NCI-H446 treated with DMSO at 0.1 percent for 48 hours (cell line): ENCODE data around the gene RPA3.

Experiments used
- DNase-seq: peaks from one replicate; lab custom pipeline; 2025; lab: John Stamatoyannopoulos, UW

RPA3 gene

GRCh38 chr7:7732621-7733281 is 14.3 kb upstream of the RPA3 start:
- peak; percentile 69 for DNase-seq

- no peak for DNase-seq
Measured at GRCh38 chr7:7731732-7732131, 13.3 kb upstream of the RPA3 start.

GRCh38 chr7:7720750-7721621 is 2.6 kb upstream of the RPA3 start:
- DNase-seq = no peak

- DNase-seq = peak; percentile 86
Measured at GRCh38 chr7:7720193-7720592, 1.8 kb upstream of the RPA3 start.

DNA sequence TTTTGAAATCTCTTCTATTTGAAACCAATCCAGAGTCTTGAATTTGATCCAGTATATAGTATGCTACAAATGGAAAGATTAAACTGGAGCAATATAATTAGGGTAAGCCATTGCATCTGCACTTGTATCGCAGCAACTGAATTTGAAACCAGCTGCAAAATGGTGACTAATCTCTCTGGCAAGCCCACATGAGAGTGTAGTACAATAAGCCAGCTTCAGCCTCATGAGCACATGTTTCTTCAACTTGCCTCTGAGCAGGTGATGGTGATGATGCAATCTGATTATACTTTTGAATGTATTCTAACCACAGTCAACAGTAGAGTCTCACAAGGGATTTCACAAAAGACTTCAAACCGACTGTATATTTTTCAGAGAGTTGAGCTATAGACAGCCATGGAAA is 829 bp upstream of the RPA3 start:
- DNase-seq = peak; percentile 98

DNA sequence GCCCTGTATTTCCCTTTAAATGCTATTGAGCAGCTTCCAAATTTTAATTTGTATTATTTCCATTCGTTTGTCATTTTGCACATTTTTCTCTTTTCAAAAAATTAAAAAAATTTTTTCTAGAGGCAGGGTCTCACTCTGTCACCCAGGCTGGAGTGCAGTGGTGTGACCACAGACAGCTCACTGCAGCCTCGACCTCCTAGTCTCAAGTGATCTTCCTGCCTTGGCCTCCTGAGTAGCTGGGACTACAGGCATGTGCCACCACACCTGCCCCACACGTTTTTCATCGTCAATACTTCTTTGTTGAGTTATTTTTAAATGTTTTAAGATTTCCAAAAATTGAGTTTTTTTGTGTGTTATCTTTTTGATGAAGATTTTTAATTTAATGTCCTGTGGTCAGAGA is 4.7 kb downstream of the RPA3 start:
- DNase-seq = no peak

DNA sequence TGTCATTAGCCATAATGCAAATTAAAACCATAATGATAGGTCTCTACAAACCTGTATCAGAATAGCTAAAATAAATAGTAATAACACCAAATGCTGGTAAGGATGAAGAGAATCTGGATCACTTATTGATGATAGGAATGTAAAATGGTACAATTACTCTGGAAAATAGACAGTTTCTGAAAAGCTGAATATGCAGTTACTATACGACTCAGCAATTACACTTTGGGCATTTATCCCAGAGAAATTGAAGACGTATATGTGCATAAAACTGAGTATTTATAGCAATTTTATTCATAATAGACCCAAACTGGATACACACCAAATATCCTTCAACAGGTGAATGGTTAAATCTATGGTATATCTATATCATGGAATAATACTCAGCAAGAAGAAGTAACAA is 7.9 kb downstream of the RPA3 start:
- no peak for DNase-seq

GRCh38 chr7:7709291-7709690 is 9.1 kb downstream of the RPA3 start:
- DNase-seq = no peak

GRCh38 chr7:7707806-7708205 is 10.6 kb downstream of the RPA3 start:
- DNase-seq = peak; percentile 72

DNA sequence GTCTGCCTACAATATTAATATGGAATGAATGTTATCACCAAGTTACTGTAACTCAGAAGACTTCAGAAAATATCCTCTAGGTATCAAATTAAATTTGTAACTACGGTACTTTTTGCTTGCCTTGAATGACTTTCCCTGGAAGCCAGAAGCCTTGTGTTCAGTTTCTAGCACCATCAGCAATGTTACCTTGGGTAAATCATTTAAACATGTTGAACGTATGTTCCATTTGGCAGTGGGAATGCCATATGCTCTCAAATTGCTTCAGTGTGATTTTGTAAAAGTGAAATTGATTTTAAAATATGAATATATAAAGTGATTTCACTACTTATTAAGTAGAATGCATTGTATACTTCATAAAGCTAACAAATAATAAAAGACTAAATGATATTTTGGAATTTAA is 11.2 kb downstream of the RPA3 start:
- peak; percentile 59 for DNase-seq

- no peak for DNase-seq
Measured at GRCh38 chr7:7706556-7707172, 11.7 kb downstream of the RPA3 start.

GRCh38 chr7:7706101-7706511 is 12.3 kb downstream of the RPA3 start:
- no peak for DNase-seq

GRCh38 chr7:7705318-7705717 is 13.1 kb downstream of the RPA3 start:
- DNase-seq = no peak

- no peak for DNase-seq
Measured at GRCh38 chr7:7704867-7705266, 13.5 kb downstream of the RPA3 start.

DNA sequence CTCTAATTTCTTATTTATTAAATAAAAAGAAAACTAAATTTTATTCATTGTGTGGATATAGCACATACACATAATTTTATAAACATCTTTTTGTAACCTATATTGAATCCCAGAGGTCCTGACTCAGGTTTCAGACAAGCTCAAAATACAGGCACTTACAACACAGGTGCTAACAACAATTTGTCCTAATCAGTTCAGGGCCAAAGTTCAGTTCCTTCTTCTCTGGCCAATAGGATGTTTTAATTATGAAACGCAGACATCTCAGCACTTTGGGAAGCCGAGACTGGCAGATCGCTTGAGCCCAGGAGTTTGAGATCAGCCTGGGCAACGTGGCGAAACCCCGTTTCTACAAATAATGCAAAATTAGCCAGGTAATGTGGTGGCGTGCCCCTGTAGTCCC is 15.0 kb downstream of the RPA3 start:
- no peak for DNase-seq

DNA sequence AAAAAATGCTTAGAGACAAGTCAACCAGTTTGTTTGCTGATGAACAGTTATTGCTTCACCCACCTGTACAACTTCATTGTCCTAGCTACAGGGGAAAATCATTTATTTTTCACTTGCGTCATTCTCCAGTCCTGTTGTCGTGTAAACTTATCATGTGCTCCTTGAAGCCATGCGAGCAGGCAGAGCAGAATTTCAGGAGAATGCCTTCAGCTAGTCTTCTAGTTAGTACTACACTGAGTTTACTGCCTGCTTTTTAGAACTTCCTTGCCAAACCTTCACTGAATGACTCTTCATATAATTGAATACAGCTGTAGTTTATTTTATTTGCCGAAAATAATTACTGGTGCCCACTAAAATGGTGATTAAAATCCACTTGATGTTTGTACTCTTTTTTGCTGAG is 15.6 kb downstream of the RPA3 start:
- no peak for DNase-seq

DNA sequence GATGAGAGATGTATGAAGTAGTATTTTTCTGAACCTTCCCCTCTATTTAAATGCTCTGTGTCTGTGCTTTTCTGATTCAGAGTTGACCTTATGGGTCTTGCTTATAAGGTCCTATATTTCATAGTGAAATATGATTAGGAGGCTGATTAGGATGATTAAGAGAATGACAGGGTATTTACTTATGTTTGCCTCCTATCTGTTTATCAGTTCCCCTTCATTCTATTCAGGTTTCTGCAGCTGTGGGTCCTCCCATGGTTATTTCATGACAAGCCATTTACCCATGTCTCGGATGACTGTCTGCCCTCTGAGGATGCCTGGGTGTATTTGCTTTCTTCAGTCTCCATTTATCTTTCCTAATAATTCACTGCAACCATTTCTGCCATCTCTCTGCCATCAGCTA is 16.9 kb downstream of the RPA3 start:
- DNase-seq = no peak

- DNase-seq = no peak
Measured at GRCh38 chr7:7699970-7700369, 18.4 kb downstream of the RPA3 start.

DNA sequence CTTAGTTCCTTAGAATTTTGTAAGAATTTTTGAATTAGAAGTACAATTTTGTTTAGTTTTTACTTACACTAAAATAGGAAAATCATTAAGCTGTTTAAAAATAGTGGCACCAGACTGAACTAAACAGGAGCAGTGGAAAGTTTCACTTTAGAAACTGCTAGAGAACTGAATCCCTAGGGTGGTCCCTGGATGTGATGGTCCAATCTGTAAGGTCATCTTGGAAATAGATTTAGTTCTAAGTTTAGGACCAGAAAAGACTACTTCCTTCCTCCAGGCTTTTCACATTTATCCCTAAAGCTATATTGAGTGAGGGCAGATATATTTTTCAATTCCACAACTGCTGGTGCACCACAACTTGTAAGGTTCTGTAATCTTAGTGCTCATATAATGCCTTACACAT is 19.0 kb downstream of the RPA3 start:
- DNase-seq = no peak

GRCh38 chr7:7698930-7699329 is 19.5 kb downstream of the RPA3 start:
- no peak for DNase-seq

- DNase-seq = peak; percentile 96
Measured at GRCh38 chr7:7696458-7697119, 21.8 kb downstream of the RPA3 start.

- peak; percentile 72 for DNase-seq
Measured at GRCh38 chr7:7695111-7695817, 23.1 kb downstream of the RPA3 start.
